Kidney epithelial cell (primary cell): Measurements from ENCODE around the gene R3HDM2. TPM values are rescaled to one million over a fixed set of nuclear protein-coding genes. Genes with fewer than 3 reads are reported as not detected.
"Not testable (repeated sequence)": the region's sequence is repeated elsewhere in the genome, so short reads cannot be mapped to it uniquely, and the experiment has no call there.

Source experiments
- DNase-seq: peaks from one replicate; pipeline ENCODE4 v3.0.0-alpha.2; 2010; ENCODE audit warnings: low read depth
- H3K27me3 ChIP-seq: 2 replicates; pipeline ENCODE4 v1.6.0; 2011; ENCODE audit warnings: low read length; ENCODE audit not compliant: control insufficient read depth, insufficient read depth
- H3K36me3 ChIP-seq: 2 replicates; pipeline ENCODE4 v1.5.1; 2011; ENCODE audit warnings: low read length; ENCODE audit not compliant: control insufficient read depth, insufficient read depth
- H3K4me3 ChIP-seq: 2 replicates; pipeline ENCODE4 v1.5.1; 2011; ENCODE audit warnings: low read depth, mild to moderate bottlenecking, control low read depth, low read length
- CTCF ChIP-seq: IDR thresholded peaks from 2 replicates; pipeline ENCODE4 v1.5.1; 2011; ENCODE audit warnings: mild to moderate bottlenecking, moderate library complexity, low read length, control low read depth, inconsistent platforms; ENCODE audit not compliant: insufficient read depth, poor library complexity, severe bottlenecking
- total RNA-seq: library from RNA; depleted of rRNA; stranded (reverse); fragments of >200 nt; gene quantifications from 2 replicates; pipeline ENCODE4 v1.2.3, GENCODE V29; 2015

R3HDM2 gene
- total RNA-seq, 1 donor from 2014 or later, result 18.5 TPM

DNA sequence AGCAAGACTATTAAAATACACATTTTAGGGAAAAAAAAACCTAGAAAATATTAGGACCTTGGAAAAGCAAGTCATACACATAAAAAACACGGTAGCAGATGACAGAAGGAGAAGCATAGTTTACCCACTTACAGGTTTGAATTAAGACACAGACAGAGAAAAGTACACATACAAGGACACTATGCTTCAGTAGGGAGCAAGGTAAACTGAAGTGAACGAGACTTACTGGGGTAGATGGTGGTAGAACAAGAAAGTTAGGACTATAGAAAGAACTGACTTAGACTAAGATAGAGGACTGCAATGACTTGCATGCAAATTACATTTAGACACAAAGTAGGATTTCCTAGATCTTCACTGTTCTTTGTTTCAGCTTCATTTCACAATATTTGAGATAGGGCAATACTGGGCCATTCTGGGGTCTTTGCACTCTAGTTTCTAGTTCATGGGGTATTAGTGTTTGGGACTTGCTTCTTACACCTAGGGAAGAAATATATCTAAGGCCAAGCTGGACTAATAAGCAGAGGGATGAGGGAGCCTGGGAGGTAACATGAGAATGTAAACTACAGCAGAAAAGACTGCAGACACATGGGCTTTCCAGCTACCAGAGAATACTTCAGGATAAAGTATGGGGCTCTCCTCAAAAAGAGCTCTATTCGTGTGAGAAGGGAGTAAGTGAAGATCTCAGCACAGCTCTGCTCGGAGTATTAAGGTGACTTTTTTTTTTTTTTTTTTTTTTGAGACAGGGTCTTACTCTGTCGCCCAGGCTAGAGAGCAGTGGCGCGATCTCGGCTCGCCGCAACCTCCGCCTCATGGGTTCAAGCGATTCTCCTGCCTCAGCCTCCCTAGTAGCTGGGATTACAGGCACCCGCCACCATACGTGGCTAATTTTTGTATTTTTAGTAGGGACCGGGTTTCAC, 152.1 kb downstream of the R3HDM2 start:
- no peaks in the 10 kb centered on the region for H3K27me3 ChIP-seq
- no peak for TF ChIP-seq CTCF
- H3K4me3 ChIP-seq, result no peak overlapping the region
- H3K36me3 ChIP-seq, result no peaks in the 10 kb centered on the region
- DNase-seq, result no peak

DNA sequence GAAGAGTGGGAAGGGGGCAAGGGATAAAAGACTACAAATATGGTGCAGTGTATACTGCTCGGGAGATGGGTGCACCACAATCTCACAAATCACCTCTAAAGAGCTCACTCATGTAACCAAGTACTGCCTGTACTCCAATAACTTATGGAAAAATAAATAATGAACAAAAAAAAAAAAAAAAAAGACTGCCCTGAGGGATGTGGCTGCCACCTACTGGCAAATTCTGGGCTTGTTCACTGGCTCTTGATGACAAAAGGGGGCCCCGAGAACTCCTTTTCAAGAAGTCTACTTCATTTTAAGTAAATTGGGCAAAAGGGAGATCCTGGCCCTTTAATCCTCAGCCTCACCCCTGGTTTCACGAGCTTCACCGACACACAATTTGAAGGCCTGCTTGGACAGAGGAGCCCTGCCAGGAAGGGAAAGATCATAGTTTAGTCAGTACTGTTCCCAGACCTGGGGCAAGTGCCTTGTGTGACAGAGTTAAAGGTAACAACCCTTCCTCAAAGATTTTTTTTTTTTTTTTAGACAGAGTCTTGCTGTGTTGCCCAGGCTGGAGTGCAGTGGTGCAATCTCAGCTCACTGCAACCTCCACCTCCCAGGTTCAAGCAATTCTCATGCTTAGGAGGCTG, 153.8 kb downstream of the R3HDM2 start:
- no peak for DNase-seq
- no peak overlapping the region for H3K4me3 ChIP-seq
- H3K27me3 ChIP-seq, result no peaks in the 10 kb centered on the region
- no peaks in the 10 kb centered on the region for H3K36me3 ChIP-seq
- TF ChIP-seq CTCF, result peak; percentile 45

DNA sequence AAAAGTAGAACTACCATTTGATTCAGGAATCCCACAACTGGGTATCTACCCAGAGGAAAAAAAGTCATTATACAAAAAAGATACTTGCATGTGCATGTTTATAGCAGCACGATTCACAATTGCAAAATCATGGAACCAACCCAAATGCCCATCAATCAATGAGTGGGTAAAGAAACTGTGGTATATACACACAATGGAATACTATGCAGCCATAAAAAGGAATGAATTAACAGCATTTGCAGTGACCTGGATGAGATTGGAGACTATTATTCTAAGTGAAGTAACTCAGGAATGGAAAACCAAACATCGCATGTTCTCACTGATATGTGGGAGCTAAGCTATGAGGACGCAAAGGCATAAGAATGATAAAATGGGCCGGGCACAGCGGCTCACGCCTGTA, 154.6 kb downstream of the R3HDM2 start:
- not testable (repeated sequence) for H3K36me3 ChIP-seq, H3K27me3 ChIP-seq, DNase-seq, H3K4me3 ChIP-seq

- no peaks in the 10 kb centered on the region for H3K27me3 ChIP-seq
- DNase-seq, result no peak
- H3K36me3 ChIP-seq, result peaks cover 1% of the 10 kb centered on the region
- TF ChIP-seq CTCF, result no peak
- H3K4me3 ChIP-seq, result no peak overlapping the region
Measured at GRCh38 chr12:57273516-57273915, 157.3 kb downstream of the R3HDM2 start.

- peaks cover 1% of the 10 kb centered on the region for H3K36me3 ChIP-seq
- DNase-seq, result no peak
- TF ChIP-seq CTCF, result no peak
- no peak overlapping the region for H3K4me3 ChIP-seq
- H3K27me3 ChIP-seq, result no peaks in the 10 kb centered on the region
Measured at GRCh38 chr12:57272337-57273151, 158.3 kb downstream of the R3HDM2 start.

GRCh38 chr12:57270966-57271470, 159.8 kb downstream of the R3HDM2 start:
- H3K4me3 ChIP-seq, result no peak overlapping the region
- no peak for TF ChIP-seq CTCF
- no peaks in the 10 kb centered on the region for H3K27me3 ChIP-seq
- no peak for DNase-seq
- H3K36me3 ChIP-seq, result peaks cover 1% of the 10 kb centered on the region
